Heart right ventricle (tissue), 16 donors: ENCODE measurements around the gene CCT8. TPM values are rescaled to one million over a fixed set of nuclear protein-coding genes. Genes with fewer than 3 reads are reported as not detected.

Experiments
- ATAC-seq, 8 donors: fragments of 200-7000 bp; cut with Tn5 transposase; one replicate each; pipeline ENCODE4 v1.9.1; 2020; ENCODE audit warnings: mild to moderate bottlenecking in 8 of 8, moderate library complexity in 8 of 8, moderate number of reproducible peaks in 1 of 8
- DNase-seq, 2 donors: peaks; one replicate each; pipeline ENCODE4 v3.0.0-alpha.2; 2020
- H3K27ac ChIP-seq, 10 donors: fragments of 200-600 bp; sonication (generic) in 2 of 10; one replicate each; pipeline versions ENCODE4 v1.5.0 to v1.8.0; 2020 to 2022; ENCODE audit warnings: mild to moderate bottlenecking in 3 of 10
- H3K27me3 ChIP-seq, 7 donors: fragments of 200-600 bp; one replicate each; pipeline ENCODE4 v1.8.0; 2021 to 2022; ENCODE audit warnings: mild to moderate bottlenecking in 2 of 7
- H3K36me3 ChIP-seq, 9 donors: fragments of 200-600 bp; sonication (generic) in 1 of 9; one replicate each; pipeline versions ENCODE4 v1.5.0 to v1.8.0; 2020 to 2022; ENCODE audit warnings: mild to moderate bottlenecking in 2 of 9
- H3K4me1 ChIP-seq, 9 donors: fragments of 200-600 bp; sonication (generic) in 1 of 9; one replicate each; pipeline versions ENCODE4 v1.5.0 to v1.8.0; 2020 to 2022; ENCODE audit warnings: mild to moderate bottlenecking in 4 of 9
- H3K4me3 ChIP-seq, 10 donors: fragments of 200-600 bp; sonication (generic) in 2 of 10; one replicate each; pipeline versions ENCODE4 v1.5.0 to v1.8.0; 2020 to 2022; ENCODE audit warnings: mild to moderate bottlenecking in 7 of 10, moderate library complexity in 2 of 10
- H3K9me3 ChIP-seq, 11 donors: fragments of 200-600 bp in 10 of 11; sonication (generic) in 2 of 11; one replicate each; pipeline versions ENCODE4 v1.5.0 to v1.8.0; 2013 to 2022; ENCODE audit warnings: mild to moderate bottlenecking in 2 of 11, control low read depth in 1 of 11, moderate library complexity in 1 of 11
- WGBS, 2 donors: extraction: QIAGEN DNeasy Blood & Tissue Kit; methylation state at CpG; one replicate each; pipeline ENCODE4 v1.1.7; 2013; ENCODE audit warnings: inconsistent platforms in 1 of 2; 5-methylcytosine and 5-hydroxymethylcytosine counted together
- intact Hi-C, 10 donors: fragments of 100-400 bp; cut with DNase I; formaldehyde crosslinking; loops; one replicate each; pipeline versions ENCODE4 v1.11.1 to v1.14.2; 2022
- polyA plus RNA-seq, 2 donors: library from polyadenylated mRNA; stranded (reverse); fragments of 200-250 nt; gene quantifications; one replicate each; pipeline ENCODE4 v1.2.3, GENCODE V29; 2013
- total RNA-seq, 10 donors: library from RNA; stranded (reverse); fragmentation: NEBNext Ultra II Directional in 3 of 10; extraction: Animal tissue kit (Norgen Biotek cat#: 25700) in 3 of 10; gene quantifications; one replicate each; pipeline versions ENCODE4 v1.2.1 to v1.2.4, GENCODE V29; 2021 to 2023
- TF ChIP-seq, protein P1 (sequence below), 9 donors: fragments of 200-600 bp; sonication (generic) in 2 of 9; IDR thresholded peaks; one replicate each; pipeline versions ENCODE4 v1.5.0 to v1.8.0; 2021 to 2022; ENCODE audit warnings: antibody characterized with exemption in 9 of 9, mild to moderate bottlenecking in 5 of 9, moderate library complexity in 1 of 9
- donor health status: Arrhythmogenic right ventricular cardiomyopathy.
- donor health status: ischemic (EF 13 %, LVEDD 7.1; RV severe dilation, severe dysfunction).
- donor health status: healthy with polysubstance abuse.
- donor health status: DM: no; HTN: yes; CAD: no.
- donor health status: DM: no; HTN: no; CAD: no.
- donor health status: ischemic (EF 25% LVEDD 6.9; RV normal size, moderate dysfunction).
- donor health status: ischemic (EF 25% LVEDD 5.7; RV mildly dilated, moderate dysfunction).
- donor health status: healthy.
- donor health status: DM: yes; HTN: yes; CAD: no.
- donor health status: Ischemic cardiomyopathy.
- donor health status: ischemic (EF 35%, LVEDD 5.7; RV mildly dilated, moderate dysfunction).
- donor health status: nonischemic (EF 11% LVEDD 7.7; RV severe dilation, severe dysfunction).
- donor health status: DM: yes; HTN: yes; CAD: no.
- donor health status: PGD.
- donor health status: ischemic (EF 29% LVEDD 5.4; RV normal size, mild dysfunction).
- donor health status: nonischemic (EF 23%, LVEDD 6.1; RV moderate dilation, normal function).

The CCT8 gene
- total and polyA plus RNA-seq, 12 donors, result 75.6 to 156 (median 112) TPM

DNA sequence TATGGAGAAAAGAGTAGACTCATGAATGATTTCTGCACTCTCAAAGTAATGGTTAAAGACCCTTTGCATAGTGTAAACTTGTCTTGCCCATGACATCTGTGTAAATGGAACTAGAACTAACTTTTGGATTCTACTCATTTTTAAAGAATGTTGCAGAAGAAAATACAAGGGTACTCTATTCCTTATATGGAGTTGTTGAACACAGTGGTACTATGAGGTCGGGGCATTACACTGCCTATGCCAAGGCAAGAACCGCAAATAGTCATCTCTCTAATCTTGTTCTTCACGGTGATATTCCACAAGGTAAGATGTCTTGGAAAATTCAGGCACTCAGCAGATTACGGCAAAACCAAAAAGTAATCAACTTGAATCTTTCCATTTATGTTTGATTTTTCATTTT is 19.8 kb downstream of the CCT8 start:
- H3K9me3 ChIP-seq, result no peaks in the 10 kb centered on the region
- H3K4me1 ChIP-seq, result no peaks in the 10 kb centered on the region
- peaks cover 0 to 100% (median 77%) of the 10 kb centered on the region in 9 donors for H3K36me3 ChIP-seq
- TF ChIP-seq, protein P1, sequence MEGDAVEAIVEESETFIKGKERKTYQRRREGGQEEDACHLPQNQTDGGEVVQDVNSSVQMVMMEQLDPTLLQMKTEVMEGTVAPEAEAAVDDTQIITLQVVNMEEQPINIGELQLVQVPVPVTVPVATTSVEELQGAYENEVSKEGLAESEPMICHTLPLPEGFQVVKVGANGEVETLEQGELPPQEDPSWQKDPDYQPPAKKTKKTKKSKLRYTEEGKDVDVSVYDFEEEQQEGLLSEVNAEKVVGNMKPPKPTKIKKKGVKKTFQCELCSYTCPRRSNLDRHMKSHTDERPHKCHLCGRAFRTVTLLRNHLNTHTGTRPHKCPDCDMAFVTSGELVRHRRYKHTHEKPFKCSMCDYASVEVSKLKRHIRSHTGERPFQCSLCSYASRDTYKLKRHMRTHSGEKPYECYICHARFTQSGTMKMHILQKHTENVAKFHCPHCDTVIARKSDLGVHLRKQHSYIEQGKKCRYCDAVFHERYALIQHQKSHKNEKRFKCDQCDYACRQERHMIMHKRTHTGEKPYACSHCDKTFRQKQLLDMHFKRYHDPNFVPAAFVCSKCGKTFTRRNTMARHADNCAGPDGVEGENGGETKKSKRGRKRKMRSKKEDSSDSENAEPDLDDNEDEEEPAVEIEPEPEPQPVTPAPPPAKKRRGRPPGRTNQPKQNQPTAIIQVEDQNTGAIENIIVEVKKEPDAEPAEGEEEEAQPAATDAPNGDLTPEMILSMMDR (IDR thresholded peaks at IDR 0.05), result no peak
- no peak overlapping the region for H3K4me3 ChIP-seq
- intact Hi-C loops, result no loop called here
- DNase-seq (no peak), ATAC-seq (no peak)
- H3K27ac ChIP-seq, result no peak overlapping the region
- no peaks in the 10 kb centered on the region for H3K27me3 ChIP-seq
- WGBS, 2 donors, result 85 to 86% methylated on average over 4 of the region's 4 CpGs

DNA sequence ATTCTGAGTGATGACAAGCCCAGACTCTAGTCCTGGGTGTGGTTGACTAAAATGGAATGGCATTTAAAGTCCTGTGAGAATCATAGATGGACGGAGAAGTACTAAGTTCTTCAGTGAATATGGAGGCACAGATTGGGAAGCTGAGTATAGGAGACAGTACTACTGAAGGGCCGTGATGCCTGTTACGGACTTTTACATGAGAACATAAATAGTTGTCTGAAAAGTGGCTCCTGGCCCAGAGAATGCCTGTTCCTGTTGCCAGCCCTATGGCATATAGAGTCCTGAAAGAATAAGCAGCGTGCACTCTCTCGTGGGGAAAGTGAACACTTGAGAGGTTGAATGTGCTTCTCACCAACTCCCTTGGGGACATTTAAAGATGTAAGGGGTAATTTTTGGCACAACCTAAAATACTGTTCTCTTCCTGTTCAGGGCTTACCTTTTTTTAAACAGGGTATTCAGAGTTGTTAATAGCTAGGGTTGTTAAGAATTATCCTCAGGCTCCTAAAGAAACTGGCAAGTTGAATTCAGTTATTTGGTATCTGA is 20.4 kb downstream of the CCT8 start:
- Histone ChIP-seq H3K27ac (no peak overlapping the region), H3K27me3 (no peaks in the 10 kb centered on the region), H3K4me3 (no peak overlapping the region), H3K9me3 (no peaks in the 10 kb centered on the region), H3K4me1 (no peaks in the 10 kb centered on the region), H3K36me3 (peaks cover 0 to 100% (median 76%) of the 10 kb centered on the region in 9 donors)
- DNase-seq (no peak), ATAC-seq (no peak)
- TF ChIP-seq, protein P1 (IDR thresholded peaks at IDR 0.05), result no peak
- WGBS, 2 donors, result 79% methylated on average over 5 of the region's 5 CpGs
- intact Hi-C loops, result no loop called here

- Histone ChIP-seq H3K9me3 (no peaks in the 10 kb centered on the region), H3K27me3 (no peaks in the 10 kb centered on the region), H3K4me3 (no peak overlapping the region), H3K27ac (no peak overlapping the region), H3K4me1 (no peaks in the 10 kb centered on the region), H3K36me3 (peaks cover 0 to 98% (median 76%) of the 10 kb centered on the region in 9 donors)
- intact Hi-C loops, result no loop called here
- ATAC-seq (no peak), DNase-seq (no peak)
- WGBS, 2 donors, result 97 to 99% methylated on average over 5 of the region's 5 CpGs
- TF ChIP-seq, protein P1 (IDR thresholded peaks at IDR 0.05), result no peak
Measured at GRCh38 chr21:29052224-29052623, 21.2 kb downstream of the CCT8 start.

GRCh38 chr21:29034678-29035077 is 38.8 kb downstream of the CCT8 start:
- Histone ChIP-seq H3K27ac (no peak overlapping the region), H3K4me1 (no peaks in the 10 kb centered on the region), H3K4me3 (no peak overlapping the region), H3K27me3 (no peaks in the 10 kb centered on the region), H3K9me3 (no peaks in the 10 kb centered on the region), H3K36me3 (peaks cover 0 to 100% (median 70%) of the 10 kb centered on the region in 9 donors)
- ATAC-seq (no peak), DNase-seq (no peak)
- 90 to 96% methylated on average over 1 of the region's 1 CpG for WGBS, 2 donors
- intact Hi-C loops, result no loop called here
- TF ChIP-seq, protein P1 (IDR thresholded peaks at IDR 0.05), result no peak
